Rectal smooth muscle tissue (tissue), 1 donor: ENCODE data around the gene CSF2RB.

Source experiments
- H3K27ac ChIP-seq: one replicate; pipeline ENCODE4 v1.7.0; 2013; ENCODE audit warnings: low read depth, low read length, inconsistent platforms
- H3K27me3 ChIP-seq: one replicate; pipeline ENCODE4 v1.7.0; 2013; ENCODE audit warnings: low read length; ENCODE audit not compliant: control insufficient read depth, insufficient read depth
- H3K36me3 ChIP-seq: one replicate; pipeline ENCODE4 v1.7.0; 2013; ENCODE audit warnings: low read length; ENCODE audit not compliant: control insufficient read depth, insufficient read depth
- H3K4me1 ChIP-seq: one replicate; pipeline ENCODE4 v1.7.0; 2013; ENCODE audit warnings: low read length; ENCODE audit not compliant: control insufficient read depth, insufficient read depth
- H3K4me3 ChIP-seq: one replicate; pipeline ENCODE4 v1.7.0; 2013; ENCODE audit warnings: low read length
- H3K9ac ChIP-seq: one replicate; pipeline ENCODE4 v1.7.0; 2013; ENCODE audit warnings: low read length

The CSF2RB gene

GRCh38 chr22:36874309-36874696 lies 39.1 kb upstream of the CSF2RB start:
- no peak overlapping the region for H3K27ac ChIP-seq
- H3K9ac ChIP-seq, result no peak overlapping the region
- H3K36me3 ChIP-seq, result peaks cover 2% of the 10 kb centered on the region
- H3K27me3 ChIP-seq, result no peaks in the 10 kb centered on the region
- H3K4me1 ChIP-seq, result peaks cover 3% of the 10 kb centered on the region
- H3K4me3 ChIP-seq, result no peak overlapping the region

DNA sequence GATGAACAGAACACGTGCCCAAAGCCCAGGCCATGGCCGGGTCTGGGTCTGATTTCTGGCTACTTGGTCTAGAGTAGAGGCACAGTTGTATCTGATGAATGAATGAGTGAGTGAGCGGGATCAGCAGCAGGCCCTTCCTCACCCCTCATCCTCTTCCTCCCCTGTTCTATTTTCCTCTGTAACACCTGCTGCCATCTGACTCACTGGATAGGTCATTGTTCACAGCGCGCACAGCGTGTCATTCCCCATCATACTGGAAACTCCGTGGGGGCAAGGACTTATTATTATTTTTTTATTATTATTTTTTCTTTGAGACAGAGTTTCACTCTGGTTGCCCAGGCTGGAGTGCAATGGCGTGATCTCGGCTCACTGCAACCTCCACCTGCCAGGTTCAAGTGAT lies 38.7 kb upstream of the CSF2RB start:
- no peak overlapping the region for H3K4me3 ChIP-seq
- H3K27ac ChIP-seq, result no peak overlapping the region
- no peaks in the 10 kb centered on the region for H3K27me3 ChIP-seq

GRCh38 chr22:36875741-36876140 lies 37.7 kb upstream of the CSF2RB start:
- H3K27ac ChIP-seq, result no peak overlapping the region
- H3K4me3 ChIP-seq, result no peak overlapping the region
- peaks cover 3% of the 10 kb centered on the region for H3K4me1 ChIP-seq
- H3K27me3 ChIP-seq, result no peaks in the 10 kb centered on the region
- no peak overlapping the region for H3K9ac ChIP-seq
- H3K36me3 ChIP-seq, result peaks cover 2% of the 10 kb centered on the region

More for the DNA sequence above, 38.7 kb upstream of the CSF2RB start:
- no peak overlapping the region for H3K9ac ChIP-seq
- H3K36me3 ChIP-seq, result peaks cover 2% of the 10 kb centered on the region
- peaks cover 3% of the 10 kb centered on the region for H3K4me1 ChIP-seq

DNA sequence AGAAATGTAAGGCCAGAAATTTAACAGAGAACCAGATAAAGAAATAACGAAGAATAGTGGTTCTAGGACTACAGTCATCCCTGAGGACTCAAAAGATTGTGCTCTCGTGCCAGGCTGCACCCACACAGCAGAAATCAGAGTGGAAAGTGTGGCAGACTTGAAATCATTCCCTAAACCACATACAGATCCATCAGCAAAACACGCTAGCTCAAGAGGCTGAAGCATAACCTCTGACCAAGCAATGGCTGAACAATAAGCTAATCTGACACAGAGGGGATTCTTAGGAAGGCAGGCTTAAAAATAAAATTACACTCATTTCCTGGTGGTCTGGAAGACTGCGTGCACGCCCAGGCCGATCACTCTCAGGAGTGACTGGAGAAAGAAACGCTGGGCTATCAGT lies 33.7 kb upstream of the CSF2RB start:
- Histone ChIP-seq H3K9ac (no peak overlapping the region), H3K36me3 (no peaks in the 10 kb centered on the region), H3K27me3 (no peaks in the 10 kb centered on the region), H3K27ac (no peak overlapping the region), H3K4me3 (no peak overlapping the region), H3K4me1 (no peaks in the 10 kb centered on the region)

DNA sequence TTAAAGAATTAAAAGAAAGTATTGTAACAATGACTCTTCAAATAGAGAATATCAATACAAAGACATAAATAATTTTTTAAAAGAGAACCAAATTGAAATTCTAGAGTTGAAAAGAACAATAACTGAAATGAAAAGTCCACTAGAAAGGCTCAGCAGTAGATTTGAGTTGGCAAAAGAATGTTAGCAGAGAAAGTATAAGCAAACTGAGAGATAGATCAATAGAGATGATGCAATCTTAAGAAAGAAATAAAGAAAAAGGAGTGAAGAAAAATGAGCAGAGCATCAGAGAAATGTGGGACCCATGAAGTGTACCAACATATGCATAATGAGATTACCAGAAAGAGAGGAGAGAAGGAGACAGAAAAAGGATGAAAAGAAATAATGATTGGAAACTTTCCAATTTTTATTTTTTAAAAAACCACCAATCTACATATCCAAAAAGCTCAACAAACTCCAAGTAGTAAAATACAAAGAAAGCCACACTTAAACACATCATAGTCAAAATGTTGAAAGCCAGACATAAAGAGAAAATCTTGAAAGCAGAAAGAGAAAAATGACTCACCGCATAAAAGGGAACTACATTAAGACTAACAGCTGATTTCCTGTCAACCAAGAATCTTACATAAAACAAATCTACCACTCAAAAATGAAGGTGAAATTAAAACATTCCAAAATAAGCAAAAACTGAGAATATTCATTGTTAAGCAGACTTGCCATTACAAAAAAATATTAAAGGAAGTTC lies 31.8 kb upstream of the CSF2RB start:
- Histone ChIP-seq H3K4me1 (no peaks in the 10 kb centered on the region), H3K36me3 (no peaks in the 10 kb centered on the region), H3K4me3 (no peak overlapping the region), H3K27me3 (no peaks in the 10 kb centered on the region), H3K27ac (no peak overlapping the region), H3K9ac (no peak overlapping the region)

GRCh38 chr22:36884349-36885158 lies 28.9 kb upstream of the CSF2RB start:
- Histone ChIP-seq H3K9ac (no peak overlapping the region), H3K4me1 (no peaks in the 10 kb centered on the region), H3K4me3 (no peak overlapping the region), H3K36me3 (no peaks in the 10 kb centered on the region), H3K27me3 (peaks cover 2% of the 10 kb centered on the region), H3K27ac (no peak overlapping the region)

DNA sequence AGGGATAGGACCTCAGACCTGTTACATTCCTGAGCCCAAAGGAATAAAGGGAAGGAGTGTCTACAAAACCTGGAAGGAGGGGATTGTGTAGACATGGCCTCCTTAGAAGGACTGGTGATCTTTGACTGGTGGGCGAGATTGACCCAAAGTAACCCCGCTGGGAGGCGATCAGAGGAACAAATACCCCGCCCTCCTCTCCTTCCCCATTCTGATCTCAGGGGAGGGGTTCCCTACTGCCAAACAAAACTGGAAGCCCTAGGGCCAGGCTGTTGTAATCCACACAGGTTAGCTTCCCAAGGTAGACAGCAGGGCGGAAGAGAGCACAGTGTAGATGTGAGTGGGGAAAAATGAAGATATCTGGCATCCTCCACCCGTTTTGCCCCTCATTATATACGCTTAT lies 28.0 kb upstream of the CSF2RB start:
- no peak overlapping the region for H3K27ac ChIP-seq
- no peak overlapping the region for H3K9ac ChIP-seq
- no peaks in the 10 kb centered on the region for H3K4me1 ChIP-seq
- H3K4me3 ChIP-seq, result no peak overlapping the region
- H3K36me3 ChIP-seq, result no peaks in the 10 kb centered on the region
- peaks cover 2% of the 10 kb centered on the region for H3K27me3 ChIP-seq

DNA sequence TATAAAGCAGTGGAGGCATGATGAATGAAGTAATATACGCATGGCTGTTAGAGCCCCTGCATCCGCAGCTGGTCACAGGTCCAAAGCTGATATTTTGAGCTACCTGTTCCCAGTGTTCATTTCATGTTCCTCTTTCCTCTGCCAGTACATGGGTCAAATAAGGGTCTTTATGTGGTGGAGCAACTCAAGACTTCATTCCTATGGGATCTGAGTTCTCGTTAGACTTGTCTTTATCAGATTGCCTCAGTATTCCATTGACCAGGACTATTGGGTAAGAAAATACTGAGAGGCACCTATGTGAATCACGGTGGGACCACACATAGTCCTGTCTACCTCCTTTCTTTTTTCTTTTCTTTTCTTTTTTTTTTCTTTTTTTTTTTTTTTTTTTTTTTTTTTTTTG lies 27.4 kb upstream of the CSF2RB start:
- no peak overlapping the region for H3K9ac ChIP-seq
- no peaks in the 10 kb centered on the region for H3K4me1 ChIP-seq
- H3K27ac ChIP-seq, result no peak overlapping the region
- H3K36me3 ChIP-seq, result no peaks in the 10 kb centered on the region
- peaks cover 2% of the 10 kb centered on the region for H3K27me3 ChIP-seq
- H3K4me3 ChIP-seq, result no peak overlapping the region

DNA sequence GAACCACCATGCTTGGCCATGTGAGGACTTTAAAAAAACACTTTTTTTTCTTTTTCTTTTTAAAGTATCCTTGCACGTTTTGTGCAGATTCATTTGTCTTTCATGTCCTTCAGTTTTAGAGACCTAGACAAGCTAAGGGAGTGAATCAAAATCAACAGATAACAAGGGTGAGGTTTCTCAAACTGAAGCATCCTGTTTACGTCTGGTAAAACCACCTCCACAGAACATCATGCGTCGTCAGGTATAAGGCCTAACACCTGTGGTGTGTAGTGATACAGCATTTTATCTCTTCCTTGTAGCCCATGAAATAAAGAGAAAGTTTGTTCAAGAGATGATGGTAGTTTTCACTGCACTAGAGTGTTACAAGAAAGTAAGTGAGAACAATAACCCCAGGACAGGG lies 26.3 kb upstream of the CSF2RB start:
- Histone ChIP-seq H3K9ac (no peak overlapping the region), H3K36me3 (no peaks in the 10 kb centered on the region), H3K4me3 (no peak overlapping the region), H3K27me3 (peaks cover 2% of the 10 kb centered on the region), H3K4me1 (no peaks in the 10 kb centered on the region), H3K27ac (no peak overlapping the region)

GRCh38 chr22:36891646-36892045 lies 21.8 kb upstream of the CSF2RB start:
- Histone ChIP-seq H3K9ac (no peak overlapping the region), H3K4me3 (no peak overlapping the region), H3K4me1 (no peaks in the 10 kb centered on the region), H3K36me3 (no peaks in the 10 kb centered on the region), H3K27me3 (peaks cover 2% of the 10 kb centered on the region), H3K27ac (no peak overlapping the region)

DNA sequence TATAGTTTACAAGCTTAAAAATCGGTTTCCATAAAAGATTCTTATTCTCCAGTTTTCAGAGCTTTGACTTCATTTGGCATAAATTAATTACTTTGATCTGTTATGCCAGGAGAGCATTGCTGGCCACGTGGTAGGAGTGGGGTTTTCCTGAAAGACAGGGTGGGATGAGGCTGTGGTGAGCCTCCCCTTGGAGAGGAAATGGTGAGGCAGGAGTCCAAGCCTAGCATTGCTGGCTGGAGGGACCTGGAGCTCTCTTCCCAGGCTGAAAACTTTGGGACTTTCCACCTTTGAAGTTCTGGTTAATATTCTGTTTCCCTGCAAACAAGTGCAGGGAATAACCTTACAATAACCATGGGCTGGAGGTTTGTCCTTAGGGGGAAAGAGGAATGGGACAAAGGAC lies 21.1 kb upstream of the CSF2RB start:
- Histone ChIP-seq H3K27me3 (peaks cover 2% of the 10 kb centered on the region), H3K27ac (no peak overlapping the region), H3K9ac (no peak overlapping the region), H3K4me3 (no peak overlapping the region), H3K36me3 (no peaks in the 10 kb centered on the region), H3K4me1 (no peaks in the 10 kb centered on the region)

DNA sequence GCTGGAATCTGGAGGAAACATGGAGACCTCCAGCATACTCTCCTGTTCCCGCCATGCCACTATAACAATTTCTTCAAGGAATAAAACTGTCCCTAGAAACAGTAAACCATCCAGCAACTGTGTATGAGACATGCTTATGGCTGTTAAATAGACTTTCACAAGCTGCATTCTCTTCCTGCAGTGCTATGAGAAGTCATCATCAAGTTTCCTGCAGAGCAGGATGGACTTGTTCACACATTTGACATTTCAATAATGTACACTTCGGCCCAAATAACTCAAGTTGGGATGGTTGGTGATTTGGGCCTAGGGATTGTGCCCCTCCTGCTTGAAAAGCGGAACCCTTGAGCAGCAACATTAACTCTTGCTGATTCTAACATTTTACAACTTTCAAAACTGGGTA lies 20.2 kb upstream of the CSF2RB start:
- H3K36me3 ChIP-seq, result no peaks in the 10 kb centered on the region
- H3K4me1 ChIP-seq, result no peaks in the 10 kb centered on the region
- H3K4me3 ChIP-seq, result no peak overlapping the region
- no peak overlapping the region for H3K27ac ChIP-seq
- H3K9ac ChIP-seq, result no peak overlapping the region
- no peaks in the 10 kb centered on the region for H3K27me3 ChIP-seq

- no peaks in the 10 kb centered on the region for H3K27me3 ChIP-seq
- no peak overlapping the region for H3K9ac ChIP-seq
- H3K27ac ChIP-seq, result no peak overlapping the region
- no peaks in the 10 kb centered on the region for H3K4me1 ChIP-seq
- no peaks in the 10 kb centered on the region for H3K36me3 ChIP-seq
- no peak overlapping the region for H3K4me3 ChIP-seq
Measured at GRCh38 chr22:36894266-36894665, 19.2 kb upstream of the CSF2RB start.
